ENCODE data around the gene NR1D2. TPM values are rescaled to one million over a fixed set of nuclear protein-coding genes. Genes with fewer than 3 reads are reported as not detected.
"Not testable (repeated sequence)": the region's sequence is repeated elsewhere in the genome, so short reads cannot be mapped to it uniquely, and the experiment has no call there.

NR1D2 gene
- 46.3 and 50.5 TPM in 2 replicates for total RNA-seq

- peak; percentile 87 for DNase-seq
Observed at GRCh38 chr3:23944861-23945662, at the start of gene NR1D2. NR1D2 (plus strand) TSS chr3:23945286; CDS start chr3:23945579, 293 bp downstream.

DNA sequence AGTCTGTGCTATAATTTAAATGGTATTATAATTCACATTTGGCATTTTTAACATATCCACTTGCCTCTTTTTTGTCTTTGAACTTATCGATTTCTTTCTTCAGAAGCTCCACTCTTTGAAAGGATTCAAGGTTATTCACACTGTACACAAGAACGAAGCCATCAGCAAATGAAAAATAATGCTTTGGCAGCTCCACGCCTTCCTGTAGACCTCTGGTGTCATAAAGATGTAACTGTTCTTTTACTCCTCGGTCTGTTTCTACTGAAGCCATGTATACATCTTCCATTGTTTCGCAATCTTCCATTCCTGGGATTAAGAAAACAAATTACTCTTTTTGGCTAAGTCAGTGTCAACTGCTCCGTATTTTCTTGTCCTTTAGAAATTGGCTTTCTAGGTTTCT lies 44.3 kb upstream of the NR1D2 start:
- DNase-seq = no peak

DNA sequence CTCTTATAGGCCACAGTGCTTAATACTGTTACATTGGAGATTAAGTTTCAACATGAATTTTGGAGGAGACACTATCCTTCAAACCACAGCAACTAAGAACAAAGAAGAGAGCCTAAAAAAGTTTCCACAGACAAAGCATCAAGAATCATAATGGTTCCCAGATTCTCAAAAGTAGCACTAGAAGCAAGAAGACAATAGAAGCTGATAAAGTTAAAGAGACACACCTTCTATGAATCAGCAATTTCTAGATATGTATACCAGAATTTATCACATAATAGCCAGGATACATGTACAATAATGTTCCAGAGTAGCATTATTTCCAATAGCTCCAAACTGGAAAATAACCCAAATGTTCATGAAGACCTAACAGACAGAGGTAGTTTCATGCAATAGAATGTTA lies 40.5 kb upstream of the NR1D2 start:
- DNase-seq = no peak

DNA sequence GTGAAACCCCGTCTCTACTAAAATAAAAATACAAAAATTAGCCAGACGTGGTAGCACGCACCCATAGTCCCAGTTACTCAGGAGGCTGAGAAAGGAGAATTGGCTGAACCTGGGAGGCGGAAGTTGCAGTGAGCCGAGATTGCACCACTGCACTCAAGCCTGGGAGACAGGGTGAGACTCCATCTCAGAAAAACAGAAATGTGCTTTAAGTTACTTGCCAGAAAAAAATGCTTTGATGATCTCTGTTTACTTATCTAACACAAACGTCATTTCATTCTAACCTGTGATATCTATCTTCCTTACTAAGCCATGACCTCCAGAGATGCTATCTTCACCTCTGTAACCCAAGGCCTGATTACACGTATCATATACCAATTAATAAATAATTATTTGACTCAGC lies 35.7 kb upstream of the NR1D2 start:
- DNase-seq = no peak

DNA sequence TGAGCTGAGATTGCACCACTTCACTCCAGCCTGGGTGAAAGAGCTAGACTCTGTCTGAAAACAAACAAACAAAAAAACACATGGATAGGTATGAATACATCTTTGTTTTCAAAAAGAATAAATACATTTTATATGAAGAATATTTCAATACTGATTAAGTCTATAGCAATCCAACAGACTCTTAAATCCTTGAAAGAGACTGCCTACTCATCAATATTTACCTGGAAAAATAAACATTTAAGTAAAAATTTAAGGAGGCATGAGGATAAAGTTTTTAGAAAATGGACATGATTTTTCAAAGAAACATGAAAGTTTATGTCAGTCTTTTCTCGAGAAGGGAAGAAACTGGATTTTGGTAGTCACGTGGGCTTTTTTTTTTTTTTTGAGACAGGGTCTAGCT lies 33.7 kb upstream of the NR1D2 start:
- no peak for DNase-seq

- DNase-seq = not testable (repeated sequence)
Observed at GRCh38 chr3:23912335-23912734, 32.8 kb upstream of the NR1D2 start.

DNA sequence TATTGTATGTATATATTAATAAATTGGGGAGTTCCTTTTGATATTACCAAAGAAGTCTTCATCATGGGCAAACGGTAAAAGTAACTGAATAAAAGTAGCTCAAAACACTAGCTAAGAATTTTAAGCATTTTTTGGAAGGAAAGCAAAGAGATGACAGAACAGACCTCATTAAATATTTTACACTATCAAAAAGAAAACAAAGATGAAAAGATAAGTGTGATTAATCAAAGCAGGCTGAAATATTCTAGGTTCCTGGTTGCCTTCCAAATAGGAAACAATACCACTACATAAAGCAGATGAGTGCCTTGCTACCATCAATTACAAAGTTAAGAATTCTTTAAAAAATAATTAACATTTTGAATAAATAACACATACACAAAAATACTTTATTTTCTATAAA lies 31.9 kb upstream of the NR1D2 start:
- no peak for DNase-seq

- DNase-seq = no peak
Observed at GRCh38 chr3:23913873-23914743, 31.0 kb upstream of the NR1D2 start.

- peak; percentile 26 for DNase-seq
Observed at GRCh38 chr3:23915537-23916108, 29.5 kb upstream of the NR1D2 start.

DNA sequence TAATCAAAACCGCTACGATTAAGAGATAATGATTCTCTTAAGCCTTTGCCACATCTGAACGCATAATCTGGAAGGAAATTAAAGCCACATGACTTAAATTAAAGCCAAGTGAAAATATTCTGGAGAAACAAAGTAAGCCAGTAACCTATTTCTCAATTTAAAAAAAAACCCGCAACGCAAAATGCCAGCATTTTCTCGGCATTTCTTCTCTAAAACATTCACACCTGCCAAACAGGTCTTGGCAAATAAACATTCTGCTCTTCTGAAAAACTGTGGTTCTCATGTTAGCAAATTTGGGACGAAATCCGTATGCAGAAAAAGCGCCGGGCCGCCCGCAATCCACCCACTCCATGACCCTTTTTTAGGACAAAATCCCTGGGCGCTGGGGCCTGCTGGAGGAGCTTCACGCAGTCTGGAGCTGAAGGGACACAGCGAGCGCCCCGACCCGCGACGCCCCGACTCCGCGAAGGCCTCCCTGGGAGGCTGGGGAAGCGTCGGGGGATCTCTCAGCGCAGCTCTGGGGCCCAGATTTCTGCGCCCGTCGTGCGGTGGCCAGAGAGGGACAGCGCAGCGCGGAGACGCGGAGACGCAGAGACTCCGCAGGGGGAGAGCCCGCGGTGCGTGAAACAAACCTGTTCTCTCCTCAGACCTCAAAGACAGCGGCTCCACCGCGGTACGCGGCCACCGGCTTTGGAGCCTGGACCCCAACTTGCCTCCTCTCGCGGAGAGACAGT lies 28.8 kb upstream of the NR1D2 start:
- DNase-seq = no peak

DNA sequence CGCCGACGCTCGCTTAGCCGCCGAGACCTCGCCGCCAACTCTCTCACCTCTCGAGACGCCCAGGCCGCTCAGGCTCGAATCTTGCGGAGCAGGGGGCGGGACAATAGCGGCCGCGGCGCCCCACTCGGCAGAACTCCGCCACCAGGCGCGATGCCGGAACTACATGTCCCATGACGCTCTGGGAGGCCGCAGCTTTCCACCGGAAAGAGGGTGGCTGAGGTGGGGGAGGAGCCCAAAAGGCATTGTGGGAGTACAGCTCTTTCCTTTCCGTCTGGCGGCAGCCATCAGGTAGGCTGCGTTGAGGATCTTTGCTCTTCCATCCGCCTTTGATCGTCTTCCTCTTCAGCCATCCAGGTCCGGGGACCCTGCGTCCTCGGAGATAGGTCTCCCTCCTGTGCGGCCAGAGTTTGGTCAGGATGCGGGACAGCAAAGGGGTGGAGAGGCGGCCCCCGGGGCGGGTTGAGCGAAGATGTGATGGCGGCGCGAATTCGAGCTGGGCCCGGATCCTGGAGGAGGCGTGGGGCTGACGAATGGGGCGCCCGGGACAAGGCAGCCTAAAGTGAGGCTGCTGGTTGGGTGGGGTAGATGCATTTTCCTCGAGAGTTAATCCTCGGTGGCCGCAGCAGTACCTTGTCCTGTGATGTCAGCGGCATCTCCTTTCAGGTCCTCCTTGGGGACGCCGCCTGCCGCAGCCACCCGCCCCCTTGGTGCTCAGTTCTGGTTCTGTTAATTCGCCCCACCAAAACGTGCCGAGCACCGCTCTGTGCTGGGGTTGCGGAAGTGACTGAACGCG lies 28.0 kb upstream of the NR1D2 start, which contains the start of the genes NKIRAS1 and RPL15:
Gene NKIRAS1, minus strand, starts transcription at position 105 of the 793 bp plus-strand sequence. CDS start 6,086 bp downstream, outside the sequence.
Gene RPL15, plus strand, starts transcription at position 247 of the 793 bp plus-strand sequence. CDS start 728 bp downstream, outside the sequence.
- DNase-seq = peak; percentile 98

DNA sequence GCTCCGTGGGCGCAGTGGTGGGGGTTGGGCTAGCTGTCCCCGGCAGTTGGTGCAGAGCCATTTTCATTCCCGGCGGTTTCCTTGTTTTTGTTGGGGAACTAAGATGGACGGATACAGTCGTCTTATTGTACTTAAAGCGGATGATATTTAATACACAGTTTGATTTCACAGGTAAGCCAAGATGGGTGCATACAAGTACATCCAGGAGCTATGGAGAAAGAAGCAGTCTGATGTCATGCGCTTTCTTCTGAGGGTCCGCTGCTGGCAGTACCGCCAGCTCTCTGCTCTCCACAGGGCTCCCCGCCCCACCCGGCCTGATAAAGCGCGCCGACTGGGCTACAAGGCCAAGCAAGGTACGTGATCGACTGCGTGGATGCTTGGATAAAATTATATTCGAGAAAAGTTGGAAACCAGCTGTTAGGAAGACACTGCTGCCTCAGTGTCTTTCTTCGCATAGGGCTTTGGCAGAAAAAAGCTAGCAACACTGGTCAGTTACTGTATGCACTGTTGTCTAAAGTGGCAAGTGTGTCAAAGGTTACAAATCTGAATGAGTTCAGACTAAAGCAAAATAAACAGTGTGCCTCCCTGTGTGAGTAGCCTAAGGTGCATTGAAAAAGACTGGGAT lies 27.3 kb upstream of the NR1D2 start:
- peak; percentile 76 for DNase-seq

DNA sequence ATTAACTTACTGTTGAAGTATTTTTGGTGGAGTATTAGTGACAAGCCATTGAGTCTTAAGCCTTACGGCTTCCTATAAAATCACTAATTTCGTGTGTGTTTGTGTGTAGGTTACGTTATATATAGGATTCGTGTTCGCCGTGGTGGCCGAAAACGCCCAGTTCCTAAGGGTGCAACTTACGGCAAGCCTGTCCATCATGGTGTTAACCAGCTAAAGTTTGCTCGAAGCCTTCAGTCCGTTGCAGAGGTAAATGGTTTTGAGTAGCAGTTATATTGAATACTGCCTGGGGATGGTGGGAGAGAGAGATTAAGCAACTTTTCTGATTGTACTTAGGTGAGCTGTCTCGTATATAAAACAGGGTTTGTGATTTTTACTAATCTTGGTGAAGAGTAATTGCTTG lies 26.8 kb upstream of the NR1D2 start:
- not testable (repeated sequence) for DNase-seq

DNA sequence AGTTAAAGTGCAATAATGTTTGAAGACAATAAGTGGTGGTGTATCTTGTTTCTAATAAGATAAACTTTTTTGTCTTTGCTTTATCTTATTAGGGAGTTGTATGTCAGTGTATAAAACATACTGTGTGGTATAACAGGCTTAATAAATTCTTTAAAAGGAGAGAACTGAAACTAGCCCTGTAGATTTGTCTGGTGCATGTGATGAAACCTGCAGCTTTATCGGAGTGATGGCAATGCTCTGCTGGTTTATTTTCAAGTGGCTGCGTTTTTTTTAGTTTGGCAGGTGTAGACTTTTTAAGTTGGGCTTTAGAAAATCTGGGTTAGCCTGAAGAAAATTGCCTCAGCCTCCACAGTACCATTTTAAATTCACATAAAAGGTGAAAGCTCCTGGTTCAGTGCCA lies 25.5 kb upstream of the NR1D2 start:
- DNase-seq = no peak

DNA sequence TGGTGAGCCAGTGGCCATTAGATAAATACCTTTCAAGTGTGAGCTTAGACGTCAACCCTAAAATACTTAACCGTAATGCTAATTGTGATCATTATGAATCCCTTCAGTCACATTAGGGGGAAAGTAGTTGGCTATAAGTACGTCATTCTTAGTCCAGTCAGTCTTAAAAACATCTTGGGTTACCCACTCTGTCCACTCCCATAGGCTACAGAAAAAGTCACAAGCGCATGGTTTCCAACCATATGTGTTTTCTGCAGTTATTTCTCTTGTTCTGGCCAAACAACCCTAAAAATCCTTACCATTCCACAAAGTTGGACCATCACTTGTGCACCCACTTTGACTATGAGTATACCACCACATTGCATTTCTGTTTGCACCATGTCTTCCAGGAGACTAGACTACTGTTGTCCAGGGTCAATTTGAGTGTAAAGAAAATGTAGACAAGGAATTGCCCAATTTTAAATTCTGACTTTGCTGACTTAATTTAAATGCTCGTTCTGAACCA lies 24.9 kb upstream of the NR1D2 start:
- DNase-seq = no peak

- DNase-seq = no peak
Observed at GRCh38 chr3:23921052-23921511, 24.0 kb upstream of the NR1D2 start.

- DNase-seq = peak; percentile 47
Observed at GRCh38 chr3:23923786-23924185, 21.3 kb upstream of the NR1D2 start.

GRCh38 chr3:23926246-23926645 lies 18.8 kb upstream of the NR1D2 start:
- DNase-seq = no peak

DNA sequence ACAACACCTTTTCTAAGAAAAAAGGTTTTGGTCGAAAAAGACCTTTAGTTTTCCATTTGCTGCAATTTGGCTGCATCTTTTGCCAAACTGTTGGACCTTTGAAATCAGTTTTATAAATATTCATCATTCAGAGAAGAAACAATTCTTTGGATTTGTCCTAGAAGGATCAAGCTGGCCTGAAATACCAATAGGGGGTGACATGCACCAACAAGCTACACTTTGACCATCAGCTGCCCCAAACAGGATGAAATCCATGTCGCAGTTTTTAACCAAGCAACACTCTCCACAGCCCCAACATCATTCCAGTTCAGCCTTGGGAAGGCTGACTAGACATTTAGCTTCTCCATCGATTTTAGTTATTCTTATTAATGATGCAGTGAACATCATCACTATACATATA lies 18.4 kb upstream of the NR1D2 start:
- no peak for DNase-seq

GRCh38 chr3:23928524-23928923 lies 16.6 kb upstream of the NR1D2 start:
- DNase-seq = no peak

- no peak for DNase-seq
Observed at GRCh38 chr3:23931597-23931996, 13.5 kb upstream of the NR1D2 start.
